Sigmoid colon (tissue), 7 donors: ENCODE data around the gene SUMO3. TPM values are rescaled to one million over a fixed set of nuclear protein-coding genes. Genes with fewer than 3 reads are reported as not detected.

ENCODE experiments used
- DNase-seq: peaks from one replicate; pipeline ENCODE4 v3.0.0-alpha.2; 2019
- H3K27ac ChIP-seq, 4 donors: fragments of 200-600 bp; sonication (generic); one replicate each; pipeline ENCODE4 v1.5.1; 2016 to 2019; ENCODE audit warnings: mild to moderate bottlenecking in 1 of 4
- H3K27me3 ChIP-seq, 3 donors: fragments of 200-600 bp; sonication (generic); one replicate each; pipeline ENCODE4 v1.5.1; 2019; ENCODE audit warnings: mild to moderate bottlenecking in 1 of 3
- H3K36me3 ChIP-seq, 4 donors: fragments of 200-600 bp; sonication (generic); one replicate each; pipeline ENCODE4 v1.5.1; 2016 to 2019
- H3K4me1 ChIP-seq, 4 donors: fragments of 200-600 bp; sonication (generic); one replicate each; pipeline ENCODE4 v1.5.1; 2017 to 2019
- H3K4me3 ChIP-seq, 4 donors: fragments of 200-600 bp; sonication (generic); one replicate each; pipeline ENCODE4 v1.5.1; 2017 to 2019; ENCODE audit warnings: mild to moderate bottlenecking in 2 of 4, moderate library complexity in 1 of 4
- H3K9me3 ChIP-seq, 4 donors: fragments of 200-600 bp in 3 of 4; sonication (generic) in 3 of 4; one replicate each; pipeline versions ENCODE4 v1.5.1 to v1.6.1; 2013 to 2019
- CTCF ChIP-seq, 4 experiments: fragments of 450-650 bp in 3 of 4; fragments of 200-600 bp in 1 of 4; IDR thresholded peaks; one replicate each; pipeline ENCODE4 v1.5.1; 2016 to 2019; ENCODE audit warnings: antibody characterized with exemption in 4 of 4, mild to moderate bottlenecking in 3 of 4, moderate library complexity in 2 of 4
- EP300 ChIP-seq, 4 donors: sonication (generic); formaldehyde crosslinking; IDR thresholded peaks; one replicate each; pipeline ENCODE4 v1.6.1; 2017; ENCODE audit warnings: antibody characterized with exemption in 4 of 4
- POLR2A ChIP-seq, 2 donors: fragments of 450-650 bp; IDR thresholded peaks; one replicate each; pipeline ENCODE4 v1.6.1; 2016; ENCODE audit warnings: antibody characterized with exemption in 2 of 2, mild to moderate bottlenecking in 2 of 2, moderate library complexity in 2 of 2
- POLR2AphosphoS5 ChIP-seq, 4 donors: sonication (generic); formaldehyde crosslinking; IDR thresholded peaks; one replicate each; pipeline ENCODE4 v1.6.1; 2017; ENCODE audit warnings: antibody characterized with exemption in 4 of 4
- WGBS, 2 donors: extraction: QIAGEN DNeasy Blood & Tissue Kit; methylation state at CpG; one replicate each; pipeline ENCODE4 v1.1.7; 2013; 5-methylcytosine and 5-hydroxymethylcytosine counted together
- intact Hi-C: fragments of 100-400 bp; cut with DNase I; formaldehyde crosslinking; loops from one replicate; pipeline ENCODE4 v1.15.1; 2023
- polyA plus RNA-seq, 3 donors: library from polyadenylated mRNA; stranded (reverse); fragments of 200-250 nt; gene quantifications; one replicate each; pipeline ENCODE4 v1.2.3, GENCODE V29; 2013
- total RNA-seq, 4 donors: library from RNA; depleted of rRNA; stranded (reverse); fragments of >200 nt; gene quantifications; one replicate each; pipeline ENCODE4 v1.1.0, GENCODE V29; 2016
- donor health status: healthy with polysubstance abuse.
- donor health status: Bipolar disorder and iron deficiency.
- donor health status: healthy.

SUMO3 gene
- total and polyA plus RNA-seq, 7 donors: 52.4 to 104 (median 60.1) TPM

- no peak overlapping the region for H3K4me3 ChIP-seq
- H3K36me3 ChIP-seq: peaks cover 0 to 19% (median 6%) of the 10 kb centered on the region in 4 donors
- no peak for DNase-seq
- H3K4me1 ChIP-seq: peaks cover 0 to 13% (median 6%) of the 10 kb centered on the region in 4 donors
- intact Hi-C loops: no loop called here
- WGBS, 2 donors: 29 to 47% methylated on average over 12 of the region's 12 CpGs
- TF ChIP-seq EP300 (IDR thresholded peaks at IDR 0.05): no peak
- no peak for TF ChIP-seq CTCF (IDR thresholded peaks at IDR 0.05)
- TF ChIP-seq POLR2A (IDR thresholded peaks at IDR 0.05): no peak
- no peak for TF ChIP-seq POLR2AphosphoS5 (IDR thresholded peaks at IDR 0.05)
- no peaks in the 10 kb centered on the region for H3K9me3 ChIP-seq
- H3K27me3 ChIP-seq: no peaks in the 10 kb centered on the region
- no peak overlapping the region for H3K27ac ChIP-seq
Observed at GRCh38 chr21:44765231-44766013, 52.4 kb downstream of the SUMO3 start.

- Histone ChIP-seq H3K36me3 (peaks cover 0 to 11% (median 4%) of the 10 kb centered on the region in 4 donors), H3K4me1 (peaks cover 0 to 13% (median 6%) of the 10 kb centered on the region in 4 donors), H3K9me3 (no peaks in the 10 kb centered on the region), H3K27me3 (no peaks in the 10 kb centered on the region), H3K27ac (no peak overlapping the region), H3K4me3 (no peak overlapping the region)
- WGBS, 2 donors: 40 to 74% methylated on average over 26 of the region's 26 CpGs
- DNase-seq: no peak
- intact Hi-C loops: no loop called here
- TF ChIP-seq POLR2A (IDR thresholded peaks at IDR 0.05) (no peak), CTCF (IDR thresholded peaks at IDR 0.05) (no peak), EP300 (IDR thresholded peaks at IDR 0.05) (no peak), POLR2AphosphoS5 (IDR thresholded peaks at IDR 0.05) (no peak)
Observed at GRCh38 chr21:44764319-44765230, 53.3 kb downstream of the SUMO3 start.

- H3K27me3 ChIP-seq: no peaks in the 10 kb centered on the region
- peaks cover 0 to 13% (median 6%) of the 10 kb centered on the region in 4 donors for H3K4me1 ChIP-seq
- peaks cover 0 to 5% (median 2%) of the 10 kb centered on the region in 4 donors for H3K36me3 ChIP-seq
- no peaks in the 10 kb centered on the region for H3K9me3 ChIP-seq
- intact Hi-C loops: no loop called here
- WGBS, 2 donors: 24 to 74% methylated on average over 25 of the region's 25 CpGs
- no peak overlapping the region for H3K4me3 ChIP-seq
- TF ChIP-seq EP300 (IDR thresholded peaks at IDR 0.05) (no peak), CTCF (IDR thresholded peaks at IDR 0.05) (no peak), POLR2A (IDR thresholded peaks at IDR 0.05) (no peak), POLR2AphosphoS5 (IDR thresholded peaks at IDR 0.05) (no peak)
- DNase-seq: no peak
- no peak overlapping the region for H3K27ac ChIP-seq
Observed at GRCh38 chr21:44763451-44764318, 54.2 kb downstream of the SUMO3 start.

- WGBS, 2 donors: 45 to 78% methylated on average over 8 of the region's 8 CpGs
- Histone ChIP-seq H3K36me3 (no peaks in the 10 kb centered on the region), H3K27ac (no peak overlapping the region), H3K9me3 (no peaks in the 10 kb centered on the region), H3K27me3 (no peaks in the 10 kb centered on the region), H3K4me3 (no peak overlapping the region), H3K4me1 (peaks cover 0 to 9% (median 6%) of the 10 kb centered on the region in 4 donors)
- TF ChIP-seq CTCF (IDR thresholded peaks at IDR 0.05) (no peak), POLR2AphosphoS5 (IDR thresholded peaks at IDR 0.05) (no peak), EP300 (IDR thresholded peaks at IDR 0.05) (no peak)
- no peak for DNase-seq
- intact Hi-C loops: no loop called here
Observed at GRCh38 chr21:44763050-44763378, 54.8 kb downstream of the SUMO3 start.
